H9 (cell line): ENCODE data around the gene MTARC2. TPM values are rescaled to one million over a fixed set of nuclear protein-coding genes. Genes with fewer than 3 reads are reported as not detected.

Experiments used
- DNase-seq: peaks from one replicate; pipeline ENCODE4 v3.0.0-alpha.2; 2017
- H2AFZ ChIP-seq: one replicate; pipeline ENCODE4 v1.6.1; 2013; ENCODE audit warnings: mild to moderate bottlenecking, low read length, control low read depth, moderate library complexity
- H2AK5ac ChIP-seq: 2 replicates; pipeline ENCODE4 v1.6.1; 2013; ENCODE audit warnings: low read length, control low read depth, mixed read lengths; ENCODE audit not compliant: insufficient read length
- H2BK120ac ChIP-seq: one replicate; pipeline ENCODE4 v1.6.1; 2013; ENCODE audit warnings: low read depth, mild to moderate bottlenecking, low read length, control low read depth, inconsistent platforms; ENCODE audit not compliant: poor library complexity, severe bottlenecking
- H2BK12ac ChIP-seq: 2 replicates; pipeline ENCODE4 v1.6.1; 2013; ENCODE audit warnings: low read length, control low read depth, mixed read lengths, low read depth; ENCODE audit not compliant: insufficient read length
- H2BK15ac ChIP-seq: 2 replicates; pipeline ENCODE4 v1.6.1; 2013; ENCODE audit warnings: low read depth, low read length, control low read depth
- H2BK20ac ChIP-seq: one replicate; pipeline ENCODE4 v1.6.1; 2013; ENCODE audit warnings: low read depth, mild to moderate bottlenecking, low read length, control low read depth, inconsistent platforms; ENCODE audit not compliant: poor library complexity, severe bottlenecking
- H2BK5ac ChIP-seq: 2 replicates; pipeline ENCODE4 v1.6.1; 2013; ENCODE audit warnings: low read length, control low read depth, mixed read lengths; ENCODE audit not compliant: insufficient read length
- H3K14ac ChIP-seq: 2 replicates; pipeline ENCODE4 v1.6.1; 2013; ENCODE audit warnings: low read length, control low read depth; ENCODE audit not compliant: insufficient read depth
- H3K18ac ChIP-seq: 2 replicates; pipeline ENCODE4 v1.6.1; 2013; ENCODE audit warnings: low read depth, mild to moderate bottlenecking, mixed read lengths, low read length, control low read depth; ENCODE audit not compliant: insufficient read length
- H3K23ac ChIP-seq: 2 replicates; pipeline ENCODE4 v1.6.1; 2013; ENCODE audit warnings: low read length, control low read depth, mixed read lengths, low read depth; ENCODE audit not compliant: insufficient read length
- H3K23me2 ChIP-seq: 2 replicates; pipeline ENCODE4 v1.6.1; 2013; ENCODE audit warnings: low read depth, mild to moderate bottlenecking, mixed read lengths, low read length, control low read depth; ENCODE audit not compliant: insufficient read length, poor library complexity, severe bottlenecking
- H3K27ac ChIP-seq: 2 replicates; pipeline ENCODE4 v1.5.1; 2013; ENCODE audit warnings: low read length, control low read depth, mixed read lengths, low read depth; ENCODE audit not compliant: insufficient read length
- H3K27me3 ChIP-seq: 2 replicates; pipeline ENCODE4 v1.6.1; 2013; ENCODE audit warnings: low read length, control low read depth, inconsistent platforms; ENCODE audit not compliant: insufficient read depth
- H3K4ac ChIP-seq: 2 replicates; pipeline ENCODE4 v1.6.1; 2013; ENCODE audit warnings: low read depth, mild to moderate bottlenecking, control low read depth, inconsistent platforms, low read length, moderate library complexity
- H3K4me1 ChIP-seq: 2 replicates; pipeline ENCODE4 v1.6.1; 2013; ENCODE audit warnings: low read length, control low read depth, inconsistent platforms; ENCODE audit not compliant: insufficient read depth
- H3K4me2 ChIP-seq: 2 replicates; pipeline ENCODE4 v1.6.1; 2013; ENCODE audit warnings: low read length, control low read depth, mixed read lengths; ENCODE audit not compliant: insufficient read length, insufficient read depth
- H3K56ac ChIP-seq: 2 replicates; pipeline ENCODE4 v1.6.1; 2013; ENCODE audit warnings: low read depth, mild to moderate bottlenecking, mixed read lengths, low read length, control low read depth; ENCODE audit not compliant: insufficient read length
- H3K79me1 ChIP-seq: 2 replicates; pipeline ENCODE4 v1.6.1; 2013; ENCODE audit warnings: low read depth, mild to moderate bottlenecking, moderate library complexity, low read length, control low read depth, inconsistent platforms; ENCODE audit not compliant: insufficient read depth, poor library complexity, severe bottlenecking
- H3K79me2 ChIP-seq: 2 replicates; pipeline ENCODE4 v1.6.1; 2013; ENCODE audit warnings: low read length, control low read depth, inconsistent platforms; ENCODE audit not compliant: insufficient read depth
- H3K9ac ChIP-seq: 2 replicates; pipeline ENCODE4 v1.6.1; 2013; ENCODE audit warnings: low read length, control low read depth, mixed read lengths; ENCODE audit not compliant: insufficient read length; ENCODE audit errors: extremely low read depth
- H3K9me3 ChIP-seq: one replicate; pipeline ENCODE4 v1.6.1; 2013; ENCODE audit warnings: low read depth, low read length, inconsistent platforms; ENCODE audit not compliant: control insufficient read depth
- H3T11ph ChIP-seq: one replicate; pipeline ENCODE4 v1.6.1; 2013; ENCODE audit warnings: mild to moderate bottlenecking, low read length, control low read depth, inconsistent platforms
- H4K20me1 ChIP-seq: one replicate; pipeline ENCODE4 v1.6.1; 2013; ENCODE audit not compliant: control insufficient read depth, insufficient read length, insufficient read depth
- H4K5ac ChIP-seq: 2 replicates; pipeline ENCODE4 v1.6.1; 2013; ENCODE audit warnings: low read depth, mild to moderate bottlenecking, mixed read lengths, low read length, control low read depth; ENCODE audit not compliant: insufficient read length
- H4K8ac ChIP-seq: replicated peaks from 2 replicates; pipeline ENCODE4 v1.6.1; 2013; ENCODE audit warnings: low read length, control low read depth, mixed read lengths, low read depth; ENCODE audit not compliant: insufficient read length
- H4K91ac ChIP-seq: 2 replicates; pipeline ENCODE4 v1.6.1; 2013; ENCODE audit warnings: low read depth, mild to moderate bottlenecking, moderate library complexity, mixed read lengths, low read length, control low read depth; ENCODE audit not compliant: insufficient read length
- H3K27ac Mint-ChIP-seq, 3 experiments: 2 replicates in 2 of 3; 3 replicates in 1 of 3; pipeline ENCODE4 v1.8.0; 2020 to 2021; ENCODE audit warnings: mixed read lengths in 3 of 3, mild to moderate bottlenecking in 1 of 3, moderate library complexity in 1 of 3
- H3K27me3 Mint-ChIP-seq: 2 replicates; pipeline ENCODE4 v1.8.0; 2021; ENCODE audit warnings: low read depth, mild to moderate bottlenecking, moderate library complexity, mixed read lengths
- H3K36me3 Mint-ChIP-seq, 3 experiments: 2 replicates in 2 of 3; 3 replicates in 1 of 3; pipeline ENCODE4 v1.8.0; 2020 to 2021; ENCODE audit warnings: low read depth in 3 of 3, mixed read lengths in 3 of 3; ENCODE audit not compliant: insufficient read depth in 1 of 3
- H3K4me1 Mint-ChIP-seq, 2 experiments: 2 replicates each; pipeline ENCODE4 v1.8.0; 2020; ENCODE audit warnings: mixed read lengths in 2 of 2
- H3K4me3 Mint-ChIP-seq, 2 experiments: 2 replicates in 1 of 2; 3 replicates in 1 of 2; pipeline ENCODE4 v1.8.0; 2020 to 2021; ENCODE audit warnings: mild to moderate bottlenecking in 2 of 2, mixed read lengths in 2 of 2, moderate library complexity in 1 of 2
- H3K9me3 Mint-ChIP-seq, 2 experiments: 2 replicates in 1 of 2; 3 replicates in 1 of 2; pipeline ENCODE4 v1.8.0; 2020; ENCODE audit warnings: mild to moderate bottlenecking in 2 of 2, mixed read lengths in 2 of 2, moderate library complexity in 1 of 2
- CTCF ChIP-seq: fragments of 200-600 bp; sonication (generic); conservative IDR thresholded peaks from 3 replicates; pipeline ENCODE4 v1.8.0; 2021; ENCODE audit warnings: antibody characterized with exemption, mild to moderate bottlenecking
- WGBS: extraction: QIAGEN DNeasy Blood & Tissue Kit; methylation state at CpG from one replicate; pipeline ENCODE4 v1.1.7; 2013; ENCODE audit warnings: missing lambda C conversion rate, low lambda C conversion rate, mixed read lengths; ENCODE audit not compliant: insufficient read length; ENCODE audit errors: extremely low coverage; 5-methylcytosine and 5-hydroxymethylcytosine counted together
- total RNA-seq: library from RNA; stranded (reverse); gene quantifications from 2 replicates; pipeline ENCODE4 v1.2.1, GENCODE V29; 2021

MTARC2 gene
- total RNA-seq, 1 experiment from 2014 or later: 7.7 TPM

- no peaks in the 10 kb centered on the region for H3K27me3 ChIP-seq
- no peaks in the 10 kb centered on the region for H3K79me2 ChIP-seq
- no peaks in the 10 kb centered on the region for H3K4me1 ChIP-seq
- Mint-ChIP-seq H3K9me3 (no peaks in the 10 kb centered on the region), H3K4me3 (no peak overlapping the region), H3K4me1 (no peaks in the 10 kb centered on the region), H3K27ac (peak overlapping the region in 1 of 3 experiments; percentile 58; a peak in 1 of 7 replicates), H3K36me3 (peaks cover 0 to 3% (median 2%) of the 10 kb centered on the region in 3 experiments; a peak in 3 of 7 replicates), H3K27me3 (no peaks in the 10 kb centered on the region)
- no peak overlapping the region for H3K14ac ChIP-seq
- H4K91ac ChIP-seq: no peak overlapping the region
- no peak overlapping the region for H3K56ac ChIP-seq
- no peak overlapping the region for H3K27ac ChIP-seq
- H2AFZ ChIP-seq: no peak overlapping the region
- H3K23me2 ChIP-seq: no peaks in the 10 kb centered on the region
- no peak overlapping the region for H3K4me2 ChIP-seq
- WGBS: no CpG with 5 or more reads among the region's 3 CpGs
- no peak overlapping the region for H2AK5ac ChIP-seq
- H2BK20ac ChIP-seq: no peak overlapping the region
- no peak overlapping the region for H4K5ac ChIP-seq
- no peak overlapping the region for H3K4ac ChIP-seq
- no peaks in the 10 kb centered on the region for H4K20me1 ChIP-seq
- no peak overlapping the region for H3K23ac ChIP-seq
- no peaks in the 10 kb centered on the region for H3K79me1 ChIP-seq
- no peak overlapping the region for H4K8ac ChIP-seq
- no peak overlapping the region for H2BK5ac ChIP-seq
- no peak overlapping the region for H2BK12ac ChIP-seq
- H3K9ac ChIP-seq: no peak overlapping the region
- H2BK120ac ChIP-seq: no peak overlapping the region
- no peak overlapping the region for H2BK15ac ChIP-seq
- H3T11ph ChIP-seq: no peak overlapping the region
- DNase-seq: no peak
- TF ChIP-seq CTCF: no peak
- H3K9me3 ChIP-seq: no peaks in the 10 kb centered on the region
- H3K18ac ChIP-seq: no peak overlapping the region
Measured at GRCh38 chr1:220764757-220765156, 16.6 kb downstream of the MTARC2 start.
